H1 (cell line): ENCODE measurements around the gene SLC27A5. TPM values are rescaled to one million over a fixed set of nuclear protein-coding genes. Genes with fewer than 3 reads are reported as not detected.

Experiments
- polyA plus RNA-seq, 7 experiments: library from polyadenylated mRNA; depleted of rRNA in 3 of 7; stranded (reverse) in 5 of 7; unstranded in 2 of 7; fragments of >200 nt in 5 of 7; fragments of 200-250 nt in 2 of 7; gene quantifications; 1 replicate in 5 of 7; 2 replicates in 1 of 7; 4 replicates in 1 of 7; pipeline versions ENCODE4 v1.2.1 to v1.2.3, GENCODE V29; 2011 to 2013; ENCODE audit warnings: missing spikeins in 2 of 7, mixed read lengths in 2 of 7
- total RNA-seq: library from RNA; stranded (reverse); fragmentation: NEBNext Ultra II Directional; extraction: Animal tissue kit (Norgen Biotek cat#: 25700); gene quantifications from 2 replicates; pipeline ENCODE4 v1.2.1, GENCODE V29; 2021
- TF ChIP-seq, protein P1 (sequence below), 3 experiments: IDR thresholded peaks; 1 replicate in 2 of 3; 2 replicates in 1 of 3; pipeline versions ENCODE4 v1.5.1 to v1.6.1; 2011; ENCODE audit warnings: low read length in 3 of 3, mild to moderate bottlenecking in 3 of 3, inconsistent platforms in 2 of 3, low read depth in 1 of 3, moderate library complexity in 1 of 3; ENCODE audit not compliant: insufficient read depth in 1 of 3; ENCODE audit errors: control extremely low read depth in 1 of 3

The SLC27A5 gene
- total and polyA plus RNA-seq, 2 of the 8 experiments (the other 6 are each of a cell fraction or from before 2014, with no cell fraction given), result 25.1 to 80.5 TPM

DNA sequence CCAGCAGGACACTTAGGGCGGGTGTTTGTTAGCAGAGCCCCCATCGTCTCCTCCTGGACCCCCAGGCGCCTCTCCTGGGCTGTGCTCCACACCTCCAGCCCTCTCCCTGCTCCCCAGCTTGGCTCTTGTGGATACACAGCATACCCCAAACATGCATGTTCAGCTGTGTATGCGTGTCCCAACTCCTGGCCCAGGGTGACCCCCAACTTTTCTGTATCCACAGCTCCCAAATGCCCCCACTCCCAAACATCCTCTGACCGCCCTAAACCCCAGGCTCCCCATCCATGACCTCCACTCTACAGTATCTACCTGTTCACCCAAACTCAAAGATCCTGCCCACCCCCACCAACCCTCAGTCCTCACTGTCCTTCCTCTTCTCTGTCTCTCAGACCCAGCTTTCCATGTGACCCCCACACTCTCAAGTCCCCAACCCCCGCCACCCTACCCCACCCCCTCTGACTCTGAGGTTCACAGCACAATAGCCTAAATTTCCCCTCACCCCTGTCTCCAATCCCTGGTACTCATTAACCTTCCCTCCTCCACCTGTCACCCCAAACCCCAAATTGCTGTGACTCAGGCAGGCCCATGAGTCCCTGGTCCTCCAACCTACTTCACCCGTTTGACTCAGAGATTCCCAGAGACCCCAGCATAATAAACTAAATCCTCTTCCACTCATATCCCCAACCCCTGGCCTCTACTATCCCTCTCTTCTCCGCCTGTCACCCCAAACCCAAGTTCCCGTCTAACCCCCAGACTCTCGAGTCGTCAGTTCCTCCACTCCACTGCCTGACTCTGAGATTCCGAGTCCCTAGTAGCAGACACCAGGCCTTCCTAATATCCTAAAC, 45.7 kb upstream of the SLC27A5 start (continued):
- TF ChIP-seq, protein P1, sequence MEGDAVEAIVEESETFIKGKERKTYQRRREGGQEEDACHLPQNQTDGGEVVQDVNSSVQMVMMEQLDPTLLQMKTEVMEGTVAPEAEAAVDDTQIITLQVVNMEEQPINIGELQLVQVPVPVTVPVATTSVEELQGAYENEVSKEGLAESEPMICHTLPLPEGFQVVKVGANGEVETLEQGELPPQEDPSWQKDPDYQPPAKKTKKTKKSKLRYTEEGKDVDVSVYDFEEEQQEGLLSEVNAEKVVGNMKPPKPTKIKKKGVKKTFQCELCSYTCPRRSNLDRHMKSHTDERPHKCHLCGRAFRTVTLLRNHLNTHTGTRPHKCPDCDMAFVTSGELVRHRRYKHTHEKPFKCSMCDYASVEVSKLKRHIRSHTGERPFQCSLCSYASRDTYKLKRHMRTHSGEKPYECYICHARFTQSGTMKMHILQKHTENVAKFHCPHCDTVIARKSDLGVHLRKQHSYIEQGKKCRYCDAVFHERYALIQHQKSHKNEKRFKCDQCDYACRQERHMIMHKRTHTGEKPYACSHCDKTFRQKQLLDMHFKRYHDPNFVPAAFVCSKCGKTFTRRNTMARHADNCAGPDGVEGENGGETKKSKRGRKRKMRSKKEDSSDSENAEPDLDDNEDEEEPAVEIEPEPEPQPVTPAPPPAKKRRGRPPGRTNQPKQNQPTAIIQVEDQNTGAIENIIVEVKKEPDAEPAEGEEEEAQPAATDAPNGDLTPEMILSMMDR (IDR thresholded peaks at IDR 0.05; ENCODE audit: control extremely low read depth in 1 of 3, insufficient read depth in 1 of 3, low read depth in 1 of 3, low read length in 3 of 3), result no peak
